ENCODE results near the gene BLOC1S3. TPM values are rescaled to one million over a fixed set of nuclear protein-coding genes. Genes with fewer than 3 reads are reported as not detected.

Gene BLOC1S3
- total RNA-seq, 2 experiments from 2014 or later: 14.7 to 18.8 TPM

GRCh38 chr19:45151821-45152503 lies 26.6 kb upstream of the BLOC1S3 start:
- Histone ChIP-seq H3K4me3 (ENCODE audit: low read length) (no peak overlapping the region), H3K27me3 (ENCODE audit: control insufficient read depth in 1 of 2, insufficient read depth in 2 of 2, low read length in 2 of 2) (peaks cover 0 to 6% of the 10 kb centered on the region in 2 experiments), H3K4me1 (ENCODE audit: insufficient read depth, low read length) (peaks cover 38% of the 10 kb centered on the region), H3K27ac (ENCODE audit: low read depth in 1 of 2, low read length in 2 of 2) (no peak overlapping the region), H3K9me3 (ENCODE audit: control insufficient read depth in 1 of 2, insufficient read depth in 1 of 2, low read length in 2 of 2) (peaks cover 0 to 22% of the 10 kb centered on the region in 2 experiments), H3K36me3 (ENCODE audit: insufficient read depth, low read length) (no peaks in the 10 kb centered on the region)
- intact Hi-C loops (cut with DNase I, micrococcal nuclease): no loop called here
- H3K27ac Mint-ChIP-seq: no peak overlapping the region
- DNase-seq (no peak), ATAC-seq (ENCODE audit: poor library complexity) (no peak)
- no peaks in the 10 kb centered on the region for H3K9me3 Mint-ChIP-seq
- TF ChIP-seq CTCF (IDR thresholded peaks at IDR 0.05): no peak
- peaks cover 22% of the 10 kb centered on the region for H3K27me3 Mint-ChIP-seq
- CTCF ChIA-PET: interaction anchor here (1.3 kb wide), 1 partner anchor 12 kb away, joined by 4 read pairs; no protein-coding TSS in a partner anchor
- POLR2A ChIA-PET: interaction anchor here (2.7 to 3.2 kb wide), 2 partner anchors 26 to 60 kb away, joined by 26 to 39 read pairs; partner anchors contain the start of genes BLOC1S3, PPP1R37 and TRAPPC6A
- H3K4me3 Mint-ChIP-seq: no peak overlapping the region
- H3K36me3 Mint-ChIP-seq (ENCODE audit: low read depth): no peaks in the 10 kb centered on the region
- peaks cover 21% of the 10 kb centered on the region for H3K4me1 Mint-ChIP-seq (ENCODE audit: low read depth)

GRCh38 chr19:45152504-45153338 lies 25.9 kb upstream of the BLOC1S3 start:
- peak overlapping the region; percentile 76 for H3K4me3 Mint-ChIP-seq
- ATAC-seq (ENCODE audit: poor library complexity) (peak; percentile 70), DNase-seq (peak; percentile 19 to 77 (median 34))
- H3K9me3 Mint-ChIP-seq: no peaks in the 10 kb centered on the region
- intact Hi-C loops (cut with DNase I, micrococcal nuclease): no loop called here
- H3K9me3 ChIP-seq (ENCODE audit: control insufficient read depth in 1 of 2, insufficient read depth in 1 of 2, low read length in 2 of 2): peaks cover 0 to 22% of the 10 kb centered on the region in 2 experiments
- H3K4me3 ChIP-seq (ENCODE audit: low read length): peak overlapping the region; percentile 50
- peaks cover 21% of the 10 kb centered on the region for H3K4me1 Mint-ChIP-seq (ENCODE audit: low read depth)
- no peaks in the 10 kb centered on the region for H3K36me3 Mint-ChIP-seq (ENCODE audit: low read depth)
- H3K4me1 ChIP-seq (ENCODE audit: insufficient read depth, low read length): peaks cover 38% of the 10 kb centered on the region
- TF ChIP-seq CTCF (IDR thresholded peaks at IDR 0.05): no peak
- POLR2A ChIA-PET: interaction anchor here (1.0 to 3.2 kb wide), 4 partner anchors 19 to 198 kb away, joined by 3 to 39 read pairs (median 16); partner anchors contain the start of genes BLOC1S3, CLPTM1, PPP1R37 and TRAPPC6A
- H3K27ac Mint-ChIP-seq: peak overlapping the region; percentile 65
- no peaks in the 10 kb centered on the region for H3K36me3 ChIP-seq (ENCODE audit: insufficient read depth, low read length)
- no peak overlapping the region for H3K27ac ChIP-seq (ENCODE audit: low read depth in 1 of 2, low read length in 2 of 2)
- peaks cover 0 to 6% of the 10 kb centered on the region in 2 experiments for H3K27me3 ChIP-seq (ENCODE audit: control insufficient read depth in 1 of 2, insufficient read depth in 2 of 2, low read length in 2 of 2)
- CTCF ChIA-PET: interaction anchor here (1.3 kb wide), 1 partner anchor 12 kb away, joined by 4 read pairs; no protein-coding TSS in a partner anchor
- peaks cover 28% of the 10 kb centered on the region for H3K27me3 Mint-ChIP-seq

GRCh38 chr19:45153339-45154063 lies 25.1 kb upstream of the BLOC1S3 start:
- intact Hi-C loops (cut with DNase I, micrococcal nuclease): no loop called here
- POLR2A ChIA-PET: interaction anchor here (1.0 to 3.2 kb wide), 4 partner anchors 18 to 199 kb away, joined by 3 to 39 read pairs (median 16); partner anchors contain the start of genes BLOC1S3, CLPTM1, PPP1R37 and TRAPPC6A
- H3K4me3 ChIP-seq (ENCODE audit: low read length): peak overlapping the region; percentile 25
- peaks cover 0 to 6% of the 10 kb centered on the region in 2 experiments for H3K27me3 ChIP-seq (ENCODE audit: control insufficient read depth in 1 of 2, insufficient read depth in 2 of 2, low read length in 2 of 2)
- CTCF ChIA-PET: no interaction called here
- TF ChIP-seq CTCF (IDR thresholded peaks at IDR 0.05): no peak
- H3K9me3 ChIP-seq (ENCODE audit: control insufficient read depth in 1 of 2, insufficient read depth in 1 of 2, low read length in 2 of 2): peaks cover 0 to 22% of the 10 kb centered on the region in 2 experiments
- Mint-ChIP-seq H3K27ac (no peak overlapping the region), H3K4me3 (peak overlapping the region; percentile 76), H3K36me3 (ENCODE audit: low read depth) (no peaks in the 10 kb centered on the region), H3K27me3 (peaks cover 33% of the 10 kb centered on the region), H3K4me1 (ENCODE audit: low read depth) (peaks cover 21% of the 10 kb centered on the region), H3K9me3 (no peaks in the 10 kb centered on the region)
- ATAC-seq (ENCODE audit: poor library complexity) (peak; percentile 45), DNase-seq (peak in 11 of 14 experiments; percentile 15 to 72 (median 27))
- no peak overlapping the region for H3K27ac ChIP-seq (ENCODE audit: low read depth in 1 of 2, low read length in 2 of 2)
- H3K36me3 ChIP-seq (ENCODE audit: insufficient read depth, low read length): no peaks in the 10 kb centered on the region
- H3K4me1 ChIP-seq (ENCODE audit: insufficient read depth, low read length): peaks cover 38% of the 10 kb centered on the region

Data from CD4-positive, alpha-beta T cell (primary cell).